ENCODE results near the gene STAU1.

DNA sequence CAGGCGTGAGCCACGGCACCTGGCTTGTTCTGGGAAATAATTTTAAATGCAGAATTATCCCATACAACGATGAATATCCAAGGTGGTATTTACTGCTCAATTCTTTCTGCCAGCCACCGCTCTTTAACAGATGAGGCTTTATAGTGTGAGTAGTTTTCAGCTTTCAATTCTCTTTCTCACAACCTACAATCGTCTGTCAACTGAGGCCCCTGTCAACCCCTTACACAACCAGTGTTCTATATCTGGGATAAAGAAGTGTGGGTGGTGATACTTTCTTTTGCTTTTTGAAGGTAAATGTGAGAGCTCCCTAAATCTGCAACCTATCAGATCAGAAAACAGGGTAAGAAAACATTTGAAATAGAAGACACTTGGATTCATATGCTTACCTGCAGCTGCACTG lies 22.5 kb downstream of the STAU1 start:
- TF ChIP-seq CTCF (IDR thresholded peaks at IDR 0.05 in 4 of 5, conservative IDR thresholded peaks at IDR 0.05 in 1 of 5), result no peak
- no peak for TF ChIP-seq POLR2A (IDR thresholded peaks at IDR 0.05)

Data from gastrocnemius medialis (tissue), 4 donors.